DND-41 (cell line): Measurements from ENCODE around the gene PIH1D1.

Experiments used
- ATAC-seq: fragments of 200-7000 bp; cut with Tn5 transposase; 3 replicates; pipeline ENCODE4 v1.9.1; 2021; ENCODE audit warnings: low read depth; ENCODE audit not compliant: insufficient read depth
- DNase-seq: peaks from one replicate; pipeline ENCODE4 v3.0.0-alpha.2; 2020
- H2AFZ ChIP-seq: 2 replicates; pipeline ENCODE4 v1.6.0; 2012; ENCODE audit warnings: low read depth, low read length
- H3K27ac ChIP-seq: 2 replicates; pipeline ENCODE4 v1.5.1; 2012; ENCODE audit warnings: low read length, inconsistent platforms
- H3K27me3 ChIP-seq: fragments of 200-600 bp; sonication (generic); 2 replicates; pipeline ENCODE4 v1.6.0; 2012; ENCODE audit warnings: low read length, mild to moderate bottlenecking, inconsistent platforms; ENCODE audit not compliant: insufficient read depth, poor library complexity
- H3K36me3 ChIP-seq: 2 replicates; pipeline ENCODE4 v1.5.1; 2012; ENCODE audit warnings: low read length, inconsistent platforms; ENCODE audit not compliant: insufficient read depth
- H3K4me1 ChIP-seq: 2 replicates; pipeline ENCODE4 v1.5.1; 2012; ENCODE audit warnings: mild to moderate bottlenecking, low read length; ENCODE audit not compliant: insufficient read depth
- H3K4me2 ChIP-seq: 2 replicates; pipeline ENCODE4 v1.6.0; 2012; ENCODE audit warnings: mild to moderate bottlenecking, moderate library complexity, low read length, inconsistent platforms; ENCODE audit not compliant: insufficient read depth
- H3K4me3 ChIP-seq, 2 experiments: fragments of 200-600 bp in 1 of 2; shearing (Covaris generic) in 1 of 2; 2 replicates each; pipeline ENCODE4 v1.5.1; 2012 to 2016; ENCODE audit warnings: inconsistent platforms in 2 of 2, low read length in 2 of 2, mild to moderate bottlenecking in 2 of 2, low read depth in 1 of 2, moderate library complexity in 1 of 2
- H3K79me2 ChIP-seq: 2 replicates; pipeline ENCODE4 v1.6.0; 2012; ENCODE audit warnings: low read length, inconsistent platforms; ENCODE audit not compliant: insufficient read depth
- H3K9ac ChIP-seq: 2 replicates; pipeline ENCODE4 v1.6.0; 2012; ENCODE audit warnings: low read depth, mild to moderate bottlenecking, inconsistent platforms, low read length, moderate library complexity
- H3K9me3 ChIP-seq: 2 replicates; pipeline ENCODE4 v1.5.1; 2012; ENCODE audit warnings: low read length, moderate library complexity, mild to moderate bottlenecking, inconsistent platforms; ENCODE audit not compliant: insufficient read depth, severe bottlenecking
- H4K20me1 ChIP-seq: 2 replicates; pipeline ENCODE4 v1.6.0; 2012; ENCODE audit warnings: low read length; ENCODE audit not compliant: insufficient read depth
- EZH2 ChIP-seq: IDR thresholded peaks from 3 replicates; pipeline ENCODE4 v1.6.1; 2012; ENCODE audit warnings: borderline replicate concordance, low read depth, mild to moderate bottlenecking, moderate library complexity, low read length, inconsistent platforms; ENCODE audit not compliant: severe bottlenecking
- TF ChIP-seq, protein P1 (sequence below): IDR thresholded peaks from 2 replicates; pipeline ENCODE4 v1.5.1; 2012; ENCODE audit warnings: borderline replicate concordance, low read length, moderate library complexity, mild to moderate bottlenecking; ENCODE audit not compliant: poor library complexity, severe bottlenecking; ENCODE audit errors: extremely low read depth

Gene PIH1D1

DNA sequence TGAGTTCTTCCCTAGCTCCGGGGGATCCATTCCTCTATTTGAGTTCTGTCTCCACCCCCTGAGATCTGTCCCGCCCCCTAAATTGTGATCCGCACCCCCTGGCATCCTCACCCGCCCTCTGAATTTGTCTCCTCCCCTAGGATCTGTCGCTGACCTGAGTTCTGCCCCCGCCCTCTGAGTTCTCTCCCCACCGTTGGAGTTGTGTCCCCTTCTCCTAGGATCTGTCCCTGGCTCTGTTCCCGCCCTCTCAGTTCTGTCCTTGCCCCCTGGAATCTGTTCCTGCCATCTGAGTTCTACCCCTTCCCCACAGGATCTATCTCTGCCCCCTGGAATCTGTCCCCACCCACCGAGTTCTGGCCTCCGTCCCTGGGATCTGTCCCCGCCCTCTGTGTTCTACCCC is 9.3 kb downstream of the PIH1D1 start:
- Histone ChIP-seq H2AFZ (no peak overlapping the region), H3K27me3 (peaks cover 22% of the 10 kb centered on the region), H3K79me2 (no peaks in the 10 kb centered on the region), H4K20me1 (peaks cover 10% of the 10 kb centered on the region), H3K9ac (no peak overlapping the region), H3K4me3 (no peak overlapping the region), H3K4me2 (no peak overlapping the region), H3K9me3 (no peaks in the 10 kb centered on the region), H3K27ac (no peak overlapping the region), H3K4me1 (peaks cover 16% of the 10 kb centered on the region), H3K36me3 (peaks cover 9% of the 10 kb centered on the region)
- no peak for ATAC-seq
- no peak for TF ChIP-seq EZH2
- TF ChIP-seq, protein P1, sequence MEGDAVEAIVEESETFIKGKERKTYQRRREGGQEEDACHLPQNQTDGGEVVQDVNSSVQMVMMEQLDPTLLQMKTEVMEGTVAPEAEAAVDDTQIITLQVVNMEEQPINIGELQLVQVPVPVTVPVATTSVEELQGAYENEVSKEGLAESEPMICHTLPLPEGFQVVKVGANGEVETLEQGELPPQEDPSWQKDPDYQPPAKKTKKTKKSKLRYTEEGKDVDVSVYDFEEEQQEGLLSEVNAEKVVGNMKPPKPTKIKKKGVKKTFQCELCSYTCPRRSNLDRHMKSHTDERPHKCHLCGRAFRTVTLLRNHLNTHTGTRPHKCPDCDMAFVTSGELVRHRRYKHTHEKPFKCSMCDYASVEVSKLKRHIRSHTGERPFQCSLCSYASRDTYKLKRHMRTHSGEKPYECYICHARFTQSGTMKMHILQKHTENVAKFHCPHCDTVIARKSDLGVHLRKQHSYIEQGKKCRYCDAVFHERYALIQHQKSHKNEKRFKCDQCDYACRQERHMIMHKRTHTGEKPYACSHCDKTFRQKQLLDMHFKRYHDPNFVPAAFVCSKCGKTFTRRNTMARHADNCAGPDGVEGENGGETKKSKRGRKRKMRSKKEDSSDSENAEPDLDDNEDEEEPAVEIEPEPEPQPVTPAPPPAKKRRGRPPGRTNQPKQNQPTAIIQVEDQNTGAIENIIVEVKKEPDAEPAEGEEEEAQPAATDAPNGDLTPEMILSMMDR = no peak
- DNase-seq = no peak

DNA sequence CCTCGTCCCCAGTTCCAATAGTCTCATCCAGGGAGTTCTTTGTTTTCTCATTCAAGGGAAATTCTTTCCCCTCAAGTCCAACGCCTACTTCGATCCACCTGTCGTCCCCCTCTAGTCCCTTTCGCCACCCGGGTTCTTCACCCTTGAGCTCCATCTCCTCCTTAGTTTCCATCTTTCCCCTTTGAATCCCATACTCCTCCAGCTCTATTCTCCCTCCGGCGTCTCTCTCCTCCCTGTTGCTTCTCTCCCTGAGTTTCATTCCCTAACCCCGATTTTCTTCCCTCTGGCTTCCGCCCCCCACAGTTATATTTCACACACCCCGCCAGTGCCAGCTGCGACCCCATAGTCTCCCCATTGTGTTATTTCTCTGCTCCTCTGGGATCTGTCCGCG is 9.7 kb downstream of the PIH1D1 start:
- H2AFZ ChIP-seq = no peak overlapping the region
- H3K36me3 ChIP-seq = peaks cover 5% of the 10 kb centered on the region
- H3K4me3 ChIP-seq = no peak overlapping the region
- no peak overlapping the region for H3K4me2 ChIP-seq
- DNase-seq = no peak
- no peaks in the 10 kb centered on the region for H3K79me2 ChIP-seq
- H3K9ac ChIP-seq = no peak overlapping the region
- H4K20me1 ChIP-seq = peaks cover 6% of the 10 kb centered on the region; the same call in 1 of the 2 replicates
- H3K27me3 ChIP-seq = peaks cover 23% of the 10 kb centered on the region
- peaks cover 16% of the 10 kb centered on the region for H3K4me1 ChIP-seq
- TF ChIP-seq, protein P1 = no peak
- no peak for TF ChIP-seq EZH2
- H3K9me3 ChIP-seq = no peaks in the 10 kb centered on the region
- ATAC-seq = no peak
- no peak overlapping the region for H3K27ac ChIP-seq

DNA sequence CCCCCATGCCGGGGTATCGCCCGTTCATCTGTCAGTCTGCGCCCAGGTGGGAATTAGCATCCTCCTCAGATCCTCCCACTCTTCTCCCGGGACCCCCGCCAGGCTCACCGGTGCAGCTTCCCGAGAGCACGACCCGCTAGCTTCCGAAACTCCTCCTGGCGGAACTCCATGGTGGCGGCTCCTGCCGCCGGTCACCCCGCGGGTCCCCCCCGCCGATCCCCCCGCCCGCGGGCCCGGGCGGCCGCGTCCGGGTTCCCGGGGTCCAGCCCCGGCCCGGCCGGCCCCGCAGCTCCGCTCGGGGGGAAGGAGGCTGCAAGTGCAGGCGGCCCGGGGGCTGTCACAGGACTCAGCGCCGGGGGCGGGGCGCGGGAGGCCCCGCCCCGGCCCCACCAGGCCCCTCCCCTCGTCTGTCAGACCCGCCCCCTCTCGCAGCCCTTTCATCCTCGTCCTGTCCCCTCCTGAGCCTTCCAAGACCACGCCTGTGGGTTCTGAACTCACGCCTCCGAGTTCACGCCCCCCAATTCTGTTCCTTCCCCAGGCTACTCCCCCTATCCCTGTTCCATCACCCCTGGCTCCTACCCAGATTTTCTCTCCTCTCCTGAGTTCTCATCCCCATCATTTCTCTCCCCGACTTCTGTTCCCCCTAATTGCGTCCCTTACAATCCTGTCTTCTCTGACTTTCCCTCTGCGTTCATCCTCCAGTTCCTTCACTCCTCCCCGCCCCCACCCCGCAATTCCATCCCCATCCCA is 10.2 kb downstream of the PIH1D1 start, which contains the start of gene SLC17A7:
Gene SLC17A7 (minus strand): TSS at position 318 of the 750 bp plus-strand sequence. CDS start 148 bp downstream, at position 170.
- Histone ChIP-seq H3K36me3 (no peaks in the 10 kb centered on the region), H3K4me1 (peaks cover 16% of the 10 kb centered on the region), H3K27me3 (peaks cover 25% of the 10 kb centered on the region), H4K20me1 (peaks cover 4% of the 10 kb centered on the region; the same call in 1 of the 2 replicates), H3K27ac (no peak within 1 kb of the TSS), H3K9ac (no peak within 1 kb of the TSS), H3K4me2 (no peak within 1 kb of the TSS), H3K4me3 (no peak within 1 kb of the TSS), H2AFZ (no peak within 1 kb of the TSS), H3K9me3 (no peaks in the 10 kb centered on the region), H3K79me2 (no peaks in the 10 kb centered on the region)
- TF ChIP-seq EZH2 = no peak
- TF ChIP-seq, protein P1 = no peak
- DNase-seq (peak; percentile 30), ATAC-seq (no peak)
